ENCODE measurements around the gene SNX21.
A peak's percentile ranks its signal among the peaks of the same experiment; 100 is the strongest.

The SNX21 gene

GRCh38 chr20:45801851-45802250, 31.7 kb upstream of the SNX21 start:
- peaks cover 63 to 71% (median 64%) of the 10 kb centered on the region in 11 experiments for H3K36me3 ChIP-seq
- H3K27ac ChIP-seq = no peak overlapping the region
- TF ChIP-seq Cebpa-rat (IDR thresholded peaks at IDR 0.05) = no peak
- no peak overlapping the region for H3K4me3 ChIP-seq
- H3K27me3 ChIP-seq = no peaks in the 10 kb centered on the region
- peaks cover 0 to 6% (median 0%) of the 10 kb centered on the region in 10 experiments; a peak in 4 of 20 replicates for H3K4me1 ChIP-seq
- H3K4me2 ChIP-seq = no peak overlapping the region
- no peaks in the 10 kb centered on the region for H3K9me3 ChIP-seq (replicated peaks in 1 of 11)
- H3K9ac ChIP-seq = no peak overlapping the region; a peak in 1 of 22 replicates
- peaks cover 0 to 15% (median 0%) of the 10 kb centered on the region in 11 experiments; a peak in 6 of 22 replicates for H4K20me1 ChIP-seq

- no peak overlapping the region for H3K9ac ChIP-seq
- peaks cover 65 to 84% (median 75%) of the 10 kb centered on the region in 11 experiments for H3K36me3 ChIP-seq
- H3K27me3 ChIP-seq = peaks cover 0 to 19% (median 14%) of the 10 kb centered on the region in 11 experiments; a peak in 10 of 22 replicates
- H3K9me3 ChIP-seq (replicated peaks in 1 of 11) = peaks cover 0 to 23% (median 20%) of the 10 kb centered on the region in 11 experiments; a peak in 20 of 22 replicates
- peak overlapping the region in 2 of 11 experiments; percentile 19 to 39; a peak in 3 of 22 replicates for H3K27ac ChIP-seq
- TF ChIP-seq Cebpa-rat (IDR thresholded peaks at IDR 0.05) = no peak
- peaks cover 21 to 43% (median 36%) of the 10 kb centered on the region in 10 experiments for H3K4me1 ChIP-seq
- 0 out of 20 replicates have a peak overlapping the region, but pooled peaks of 5 of the 10 experiments have one; percentile 4 to 84 (median 72) for H3K4me3 ChIP-seq
- peak overlapping the region; percentile 18 to 56 (median 42); a peak in 20 of 22 replicates for H3K4me2 ChIP-seq
- H4K20me1 ChIP-seq = peaks cover 0 to 3% (median 0%) of the 10 kb centered on the region in 11 experiments; a peak in 4 of 22 replicates
These were observed 23.2 kb upstream of the SNX21 start for GRCh38 chr20:45810191-45810970.

GRCh38 chr20:45812157-45813005, 21.2 kb upstream of the SNX21 start, which contains the start of gene UBE2C:
Gene UBE2C (plus strand): TSS chr20:45812644. CDS start chr20:45812696, 52 bp downstream.
- Histone ChIP-seq H4K20me1 (peaks cover 0 to 21% (median 0%) of the 10 kb centered on the region in 11 experiments; a peak in 9 of 22 replicates), H3K4me3 (peak within 1 kb of the TSS; percentile 56 to 84 (median 72)), H3K27me3 (peaks cover 0 to 19% (median 14%) of the 10 kb centered on the region in 11 experiments; a peak in 10 of 22 replicates), H3K36me3 (peaks cover 45 to 83% (median 75%) of the 10 kb centered on the region in 11 experiments), H3K9ac (peak within 1 kb of the TSS; percentile 61 to 90 (median 84)), H3K4me1 (peaks cover 21 to 49% (median 39%) of the 10 kb centered on the region in 10 experiments), H3K27ac (peak within 1 kb of the TSS in 10 of 11 experiments; percentile 39 to 92 (median 85); a peak in 19 of 22 replicates), H3K4me2 (peak within 1 kb of the TSS; percentile 78 to 93 (median 87)), H3K9me3 (replicated peaks in 1 of 11) (peaks cover 0 to 23% (median 20%) of the 10 kb centered on the region in 11 experiments; a peak in 20 of 22 replicates)
- TF ChIP-seq Cebpa-rat (IDR thresholded peaks at IDR 0.05) = no peak

GRCh38 chr20:45813006-45813340, 20.6 kb upstream of the SNX21 start:
- Histone ChIP-seq H3K9ac (peak overlapping the region; percentile 61 to 90 (median 84)), H3K4me3 (peak overlapping the region; percentile 56 to 84 (median 72)), H3K27me3 (peaks cover 0 to 19% (median 14%) of the 10 kb centered on the region in 11 experiments; a peak in 10 of 22 replicates), H3K4me2 (peak overlapping the region; percentile 78 to 93 (median 87)), H3K9me3 (replicated peaks in 1 of 11) (peaks cover 0 to 23% (median 20%) of the 10 kb centered on the region in 11 experiments; a peak in 20 of 22 replicates), H3K4me1 (peaks cover 21 to 49% (median 39%) of the 10 kb centered on the region in 10 experiments), H4K20me1 (peaks cover 0 to 23% (median 0%) of the 10 kb centered on the region in 11 experiments; a peak in 9 of 22 replicates), H3K36me3 (peaks cover 39 to 78% (median 72%) of the 10 kb centered on the region in 11 experiments), H3K27ac (peak overlapping the region in 10 of 11 experiments; percentile 39 to 92 (median 85); a peak in 19 of 22 replicates)
- TF ChIP-seq Cebpa-rat (IDR thresholded peaks at IDR 0.05) = no peak

GRCh38 chr20:45813489-45813888, 20.1 kb upstream of the SNX21 start:
- H3K36me3 ChIP-seq = peaks cover 34 to 72% (median 67%) of the 10 kb centered on the region in 11 experiments

GRCh38 chr20:45814314-45814713, 19.3 kb upstream of the SNX21 start:
- H3K4me2 ChIP-seq = peak overlapping the region in 9 of 11 experiments; percentile 29 to 78 (median 45); a peak in 12 of 22 replicates
- peak overlapping the region in 2 of 10 experiments; percentile 22 to 27; a peak in 2 of 20 replicates for H3K4me3 ChIP-seq
- H3K36me3 ChIP-seq = peaks cover 25 to 64% (median 59%) of the 10 kb centered on the region in 11 experiments
- H3K27ac ChIP-seq = no peak overlapping the region
- TF ChIP-seq Cebpa-rat (IDR thresholded peaks at IDR 0.05) = no peak
- H3K9me3 ChIP-seq (replicated peaks in 1 of 11) = peaks cover 0 to 23% (median 20%) of the 10 kb centered on the region in 11 experiments; a peak in 20 of 22 replicates
- H4K20me1 ChIP-seq = peaks cover 0 to 23% (median 0%) of the 10 kb centered on the region in 11 experiments; a peak in 9 of 22 replicates
- H3K4me1 ChIP-seq = peaks cover 17 to 46% (median 37%) of the 10 kb centered on the region in 10 experiments
- H3K27me3 ChIP-seq = peaks cover 0 to 19% (median 14%) of the 10 kb centered on the region in 11 experiments; a peak in 10 of 22 replicates
- H3K9ac ChIP-seq = no peak overlapping the region; a peak in 1 of 22 replicates

More at GRCh38 chr20:45813489-45813888, 20.1 kb upstream of the SNX21 start:
- no peak for TF ChIP-seq Cebpa-rat (IDR thresholded peaks at IDR 0.05)
- Histone ChIP-seq H3K4me3 (peak overlapping the region in 9 of 10 experiments; percentile 60 to 84 (median 72); a peak in 18 of 20 replicates), H3K27me3 (peaks cover 0 to 19% (median 14%) of the 10 kb centered on the region in 11 experiments; a peak in 10 of 22 replicates), H3K9me3 (replicated peaks in 1 of 11) (peaks cover 0 to 23% (median 20%) of the 10 kb centered on the region in 11 experiments; a peak in 20 of 22 replicates), H3K4me2 (peak overlapping the region; percentile 78 to 93 (median 87)), H3K9ac (peak overlapping the region; percentile 61 to 90 (median 84); a peak in 20 of 22 replicates), H4K20me1 (peaks cover 0 to 23% (median 0%) of the 10 kb centered on the region in 11 experiments; a peak in 9 of 22 replicates), H3K4me1 (peaks cover 21 to 49% (median 39%) of the 10 kb centered on the region in 10 experiments), H3K27ac (peak overlapping the region in 9 of 11 experiments; percentile 76 to 92 (median 85); a peak in 18 of 22 replicates)

GRCh38 chr20:45816951-45817350, 16.6 kb upstream of the SNX21 start:
- no peak overlapping the region for H3K9ac ChIP-seq
- no peak overlapping the region for H3K4me3 ChIP-seq
- peaks cover 8 to 35% (median 23%) of the 10 kb centered on the region in 10 experiments for H3K4me1 ChIP-seq
- H3K36me3 ChIP-seq = peaks cover 0 to 38% (median 32%) of the 10 kb centered on the region in 11 experiments; a peak in 20 of 22 replicates
- peaks cover 4 to 27% (median 22%) of the 10 kb centered on the region in 11 experiments for H3K27me3 ChIP-seq
- H3K27ac ChIP-seq = no peak overlapping the region
- H4K20me1 ChIP-seq = peaks cover 0 to 23% (median 0%) of the 10 kb centered on the region in 11 experiments; a peak in 8 of 22 replicates
- peaks cover 0 to 5% (median 3%) of the 10 kb centered on the region in 11 experiments; a peak in 17 of 22 replicates for H3K9me3 ChIP-seq (replicated peaks in 1 of 11)
- no peak for TF ChIP-seq Cebpa-rat (IDR thresholded peaks at IDR 0.05)
- no peak overlapping the region for H3K4me2 ChIP-seq
